GDM1 (cell line): ENCODE data around the gene CEL.
"Not testable (repeated sequence)": the region's sequence is repeated elsewhere in the genome, so short reads cannot be mapped to it uniquely, and the experiment has no call there.

ENCODE experiments used
- DNase-seq: peaks from one replicate; lab custom pipeline; 2025; lab: John Stamatoyannopoulos, UW

Gene CEL

DNA sequence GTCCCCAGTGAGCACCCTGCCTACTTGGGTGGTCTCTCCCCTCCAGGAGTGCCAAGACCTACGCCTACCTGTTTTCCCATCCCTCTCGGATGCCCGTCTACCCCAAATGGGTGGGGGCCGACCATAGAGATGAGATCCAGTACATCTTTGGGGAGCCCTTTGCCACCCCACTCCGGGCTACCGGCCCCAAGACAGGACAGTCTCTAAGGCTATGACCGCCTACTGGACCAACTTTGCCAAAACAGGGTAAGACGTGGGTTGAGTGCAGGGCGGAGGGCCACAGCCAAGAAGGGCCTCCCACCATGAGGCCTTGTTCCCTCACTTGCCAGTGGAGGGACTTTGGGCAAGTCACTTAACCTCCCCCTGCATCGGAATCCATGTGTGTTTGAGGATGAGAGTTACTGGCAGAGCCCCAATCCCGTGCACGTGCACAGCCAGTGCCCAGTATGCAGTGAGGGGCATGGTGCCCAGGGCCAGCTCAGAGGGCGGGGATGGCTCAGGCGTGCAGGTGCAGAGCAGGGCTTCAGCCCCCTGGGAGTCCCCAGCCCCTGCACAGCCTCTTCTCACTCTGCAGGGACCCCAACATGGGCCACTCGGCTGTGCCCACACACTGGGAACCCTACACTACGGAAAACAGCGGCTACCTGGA, 24.6 kb downstream of the CEL start:
- DNase-seq, result not testable (repeated sequence)

DNA sequence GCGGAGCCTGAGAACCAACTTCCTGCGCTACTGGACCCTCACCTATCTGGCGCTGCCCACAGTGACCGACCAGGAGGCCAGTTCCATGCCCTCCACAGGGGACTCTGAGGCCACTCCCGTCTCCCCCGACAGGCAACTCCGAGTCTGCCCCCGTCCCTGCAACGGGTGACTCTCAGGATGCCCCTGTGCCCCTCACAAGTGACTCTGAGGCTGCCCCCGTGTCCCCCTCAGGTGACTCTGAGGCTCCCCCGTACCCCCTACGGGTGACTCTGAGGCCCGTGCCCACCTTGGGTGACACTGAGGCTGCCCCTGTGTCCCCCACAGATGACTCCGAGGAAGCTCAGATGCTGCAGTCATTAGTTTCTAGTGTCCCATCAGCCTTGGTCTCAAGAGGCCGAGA, 25.1 kb downstream of the CEL start:
- no peak for DNase-seq

DNA sequence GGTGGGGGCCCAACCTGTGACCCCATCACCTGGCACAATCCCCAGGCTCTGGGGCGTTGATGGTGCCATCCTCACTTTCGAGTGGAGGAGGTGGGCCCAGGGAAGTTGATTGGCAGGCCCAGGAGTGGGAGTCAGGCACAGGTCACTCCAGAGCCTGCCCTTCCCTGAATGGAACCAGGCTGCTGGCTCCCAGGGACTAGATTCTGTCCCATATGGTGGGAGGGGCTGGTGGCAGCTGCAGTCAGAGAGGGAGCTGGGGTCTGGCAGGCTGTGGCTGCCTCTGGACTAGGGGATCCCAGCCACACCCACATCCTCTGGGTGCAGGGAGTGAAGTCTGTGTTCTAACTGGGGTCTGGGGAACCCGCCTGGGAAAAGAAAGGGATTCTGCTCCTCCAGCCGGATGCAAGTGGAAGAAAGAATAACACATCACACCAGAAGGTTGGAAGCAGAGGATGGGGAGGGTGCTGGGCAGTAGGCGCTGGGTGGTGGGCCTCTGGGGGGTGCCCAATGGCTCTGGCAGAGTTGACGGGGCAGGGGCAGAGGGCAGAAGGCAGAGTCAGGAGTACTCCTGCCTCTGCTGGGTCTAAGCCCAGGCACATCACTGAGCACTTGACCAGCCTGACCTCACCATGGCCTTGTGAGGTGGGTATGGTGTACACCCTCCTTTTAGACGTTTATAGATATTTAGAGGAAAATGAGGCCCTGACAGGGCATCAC, 25.8 kb downstream of the CEL start:
- DNase-seq, result no peak

DNA sequence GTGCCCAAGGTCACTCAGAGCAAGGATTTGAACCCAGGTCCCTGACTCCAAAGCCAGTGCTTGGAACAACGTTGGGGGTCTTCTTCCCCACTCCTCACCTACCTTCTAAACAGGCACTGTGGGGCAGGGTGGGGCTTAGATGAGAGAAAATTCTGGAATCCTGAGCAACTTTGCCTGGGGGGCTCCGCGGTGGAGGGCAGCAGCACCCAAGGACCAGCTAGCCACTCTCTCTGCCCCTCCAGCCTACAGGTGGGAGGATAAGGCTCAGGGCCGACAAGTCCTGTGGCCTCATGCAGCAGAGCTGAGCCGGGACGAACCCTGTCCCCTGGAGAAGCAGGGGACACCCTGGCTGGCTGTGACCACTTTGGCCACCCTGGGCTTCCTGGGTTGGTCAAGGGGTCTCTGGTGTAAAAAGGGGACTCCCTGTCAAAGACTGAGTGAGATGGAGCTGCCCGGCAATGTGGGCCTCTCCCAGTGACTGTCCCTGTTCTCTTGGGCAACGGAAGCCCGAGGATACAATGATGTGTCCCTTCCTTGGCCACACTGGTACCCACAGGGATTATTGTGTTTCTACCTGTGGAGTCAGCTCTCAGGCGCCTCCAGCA, 26.5 kb downstream of the CEL start:
- DNase-seq, result no peak

DNA sequence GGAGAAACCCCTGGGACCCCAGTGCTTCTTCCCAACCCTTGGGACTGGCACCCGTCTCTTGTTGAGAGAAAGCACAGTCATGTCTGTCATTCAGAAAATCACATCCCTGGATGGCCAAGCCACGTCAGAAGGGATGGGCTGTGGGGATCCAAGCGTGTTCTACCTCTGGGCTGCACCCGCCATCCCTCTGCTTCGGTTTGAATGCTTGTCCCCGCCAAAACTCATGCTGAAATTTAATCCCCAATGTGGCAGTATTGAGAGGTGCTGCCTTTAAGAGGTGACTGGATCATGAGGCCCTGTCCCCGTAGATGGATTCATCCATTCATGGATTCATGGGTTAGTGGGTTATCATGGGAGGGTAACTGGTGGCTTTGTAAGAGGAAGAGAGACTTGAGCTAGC, 27.0 kb downstream of the CEL start:
- DNase-seq, result no peak

DNA sequence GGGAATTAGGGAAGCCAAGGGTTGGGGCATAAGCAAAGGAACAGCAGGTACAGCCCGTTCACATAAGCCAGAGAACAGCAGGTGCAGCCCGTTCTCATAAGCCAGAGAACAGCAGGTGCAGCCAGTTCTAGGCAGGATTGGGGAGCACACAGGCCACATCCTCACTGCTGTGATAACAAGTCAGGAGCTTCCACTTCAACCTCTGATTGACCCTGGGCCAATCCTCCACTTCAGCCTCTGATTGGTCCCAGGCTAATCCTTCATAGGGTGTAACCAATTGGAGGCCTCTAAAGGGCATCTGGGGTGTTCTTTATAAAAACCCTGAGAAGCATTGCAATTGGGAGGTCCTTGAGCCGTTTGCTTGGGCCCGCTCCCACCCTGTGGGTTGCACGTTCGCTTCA, 27.5 kb downstream of the CEL start:
- DNase-seq, result no peak

DNA sequence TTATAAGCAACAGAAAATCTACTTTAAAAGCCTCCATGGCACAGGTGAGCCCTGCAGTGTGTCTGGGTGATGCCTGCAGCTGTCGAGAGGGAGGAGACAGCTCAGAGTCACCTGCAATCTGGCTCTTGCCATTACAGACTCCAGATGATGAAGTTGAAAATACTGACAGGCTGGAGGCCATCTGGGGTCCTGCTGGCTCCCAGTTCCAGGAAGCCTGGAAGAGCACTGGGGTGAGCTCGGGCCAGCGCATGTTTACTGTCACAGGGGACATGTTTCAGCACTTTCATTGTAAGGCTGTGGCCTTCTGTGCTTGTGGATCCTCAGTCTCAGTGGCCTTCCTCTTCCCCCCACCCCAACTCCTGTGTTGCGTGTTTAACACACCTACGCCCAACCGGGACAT, 28.4 kb downstream of the CEL start:
- no peak for DNase-seq

DNA sequence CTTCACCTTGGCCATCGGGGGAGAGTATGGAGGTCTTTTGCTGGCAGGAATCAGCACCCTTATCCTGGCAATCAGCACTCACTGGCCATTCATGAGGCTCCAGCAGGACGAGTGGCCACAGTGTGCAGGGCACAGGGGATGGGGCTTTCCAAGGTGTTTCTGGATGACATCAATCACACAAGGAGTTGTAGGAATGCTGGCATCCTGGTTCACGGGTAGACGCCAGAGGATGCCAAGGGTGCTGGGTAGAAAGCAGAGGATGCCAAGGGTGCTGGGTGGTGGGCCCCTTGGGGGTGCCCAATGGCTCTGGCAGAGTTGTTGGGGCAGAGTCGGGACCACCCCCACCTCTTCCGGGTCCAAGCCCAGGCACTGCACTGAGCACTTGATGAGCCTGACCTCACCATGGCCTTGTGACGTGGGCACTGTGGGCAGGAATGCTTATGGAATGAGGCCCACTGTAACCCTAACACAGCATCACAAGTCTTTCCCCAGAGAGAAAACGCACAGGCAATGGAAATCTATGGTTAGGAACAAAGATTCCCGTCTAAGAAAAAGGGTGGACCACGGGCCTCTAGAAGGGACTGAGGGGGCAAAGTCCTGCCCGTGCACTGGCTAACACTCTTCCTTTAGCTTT, 29.1 kb downstream of the CEL start:
- DNase-seq, result no peak

DNA sequence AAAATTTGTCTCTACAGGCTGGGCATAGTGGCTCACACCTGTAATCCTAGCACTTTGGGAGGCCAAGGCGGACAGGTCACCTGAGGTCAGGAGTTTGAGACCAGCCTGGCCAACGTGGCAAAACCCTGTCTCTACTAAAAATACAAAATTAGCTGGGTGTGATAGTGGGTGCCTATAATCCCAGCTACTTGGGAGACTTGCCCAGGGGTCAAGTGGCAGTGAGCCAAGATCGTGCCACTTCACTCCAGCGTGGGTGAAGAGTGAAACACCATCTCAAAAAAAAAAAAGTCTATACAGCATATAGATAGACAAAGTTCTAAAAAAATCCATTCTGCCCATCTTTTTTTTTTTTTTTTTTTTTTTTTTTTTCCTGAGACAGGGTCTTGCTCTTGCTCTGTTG, 32.6 kb downstream of the CEL start:
- not testable (repeated sequence) for DNase-seq

DNA sequence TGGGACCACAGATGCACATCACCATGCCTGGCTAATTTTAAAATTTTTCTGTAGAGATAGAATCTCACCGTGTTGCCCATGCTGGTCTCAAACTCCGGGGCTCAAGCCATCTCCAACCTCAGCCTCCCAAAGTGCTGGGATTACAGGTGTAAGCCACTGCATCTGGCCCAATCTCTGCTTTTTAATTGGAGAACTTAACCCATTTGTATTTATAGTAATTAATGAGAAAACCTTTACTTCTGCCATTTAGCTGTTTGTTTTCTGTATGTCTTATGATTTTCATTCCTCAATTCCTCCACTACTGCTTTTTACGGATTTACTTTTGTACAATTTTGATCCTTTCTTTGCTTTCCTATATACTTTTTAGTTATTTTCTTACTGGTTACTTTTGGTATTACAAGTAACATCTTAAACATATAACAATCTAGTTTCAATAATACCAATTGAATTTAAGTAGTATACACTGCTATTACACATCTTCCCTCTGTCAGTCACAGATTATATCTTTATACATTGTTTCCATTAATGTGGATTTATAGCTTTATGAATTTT, 33.1 kb downstream of the CEL start:
- DNase-seq, result no peak

DNA sequence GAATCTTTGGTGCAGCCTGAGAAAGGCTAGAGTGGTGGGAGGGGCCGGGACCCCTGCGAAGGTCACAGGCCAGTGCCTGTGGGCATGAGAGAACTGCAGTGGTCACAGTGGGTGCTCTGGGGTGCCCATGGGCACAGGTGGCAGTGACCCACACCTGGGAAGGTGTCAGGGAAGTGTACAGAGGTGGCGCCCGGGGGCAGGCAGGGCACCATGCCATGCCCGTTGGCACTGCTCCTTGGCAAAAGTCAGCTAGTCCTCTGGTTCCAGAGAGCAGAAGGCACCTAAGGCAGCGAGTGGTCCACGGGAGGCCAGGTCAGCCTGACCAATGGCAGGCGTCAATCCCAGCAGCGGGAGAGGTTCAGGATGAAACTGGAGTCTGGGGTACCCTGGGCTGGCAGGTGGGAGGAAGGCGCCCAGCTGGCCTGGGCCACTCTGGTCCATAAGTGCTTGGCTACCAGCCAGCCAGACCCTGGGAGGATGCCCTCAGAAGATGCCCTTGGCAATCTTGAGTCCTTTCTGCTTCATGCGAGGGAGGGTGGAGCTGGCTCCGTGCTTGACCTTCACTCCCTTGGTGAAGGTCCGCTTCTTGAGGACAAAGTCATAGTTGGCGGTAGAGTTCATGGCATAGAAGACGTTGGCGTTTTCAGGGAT, 36.4 kb downstream of the CEL start:
- no peak for DNase-seq

DNA sequence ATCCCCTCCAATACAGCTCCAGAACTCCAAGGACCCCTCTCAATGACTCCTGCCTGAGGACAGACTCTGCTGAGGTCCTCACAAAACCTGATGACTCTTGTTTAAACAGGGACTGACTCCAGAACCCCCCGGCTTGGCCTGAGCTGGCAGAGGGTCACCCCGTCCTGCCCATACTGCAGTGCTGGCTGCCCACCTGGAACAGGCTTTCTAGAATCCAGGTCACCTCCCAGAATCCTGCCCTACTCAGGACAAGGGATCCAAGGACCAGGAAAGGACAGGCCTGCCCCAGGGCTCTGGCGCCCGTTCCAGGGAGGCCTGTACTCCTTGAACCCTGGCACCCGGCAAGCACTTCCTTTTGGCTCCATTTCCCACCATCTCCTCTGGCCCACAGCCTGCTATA, 37.1 kb downstream of the CEL start:
- no peak for DNase-seq

DNA sequence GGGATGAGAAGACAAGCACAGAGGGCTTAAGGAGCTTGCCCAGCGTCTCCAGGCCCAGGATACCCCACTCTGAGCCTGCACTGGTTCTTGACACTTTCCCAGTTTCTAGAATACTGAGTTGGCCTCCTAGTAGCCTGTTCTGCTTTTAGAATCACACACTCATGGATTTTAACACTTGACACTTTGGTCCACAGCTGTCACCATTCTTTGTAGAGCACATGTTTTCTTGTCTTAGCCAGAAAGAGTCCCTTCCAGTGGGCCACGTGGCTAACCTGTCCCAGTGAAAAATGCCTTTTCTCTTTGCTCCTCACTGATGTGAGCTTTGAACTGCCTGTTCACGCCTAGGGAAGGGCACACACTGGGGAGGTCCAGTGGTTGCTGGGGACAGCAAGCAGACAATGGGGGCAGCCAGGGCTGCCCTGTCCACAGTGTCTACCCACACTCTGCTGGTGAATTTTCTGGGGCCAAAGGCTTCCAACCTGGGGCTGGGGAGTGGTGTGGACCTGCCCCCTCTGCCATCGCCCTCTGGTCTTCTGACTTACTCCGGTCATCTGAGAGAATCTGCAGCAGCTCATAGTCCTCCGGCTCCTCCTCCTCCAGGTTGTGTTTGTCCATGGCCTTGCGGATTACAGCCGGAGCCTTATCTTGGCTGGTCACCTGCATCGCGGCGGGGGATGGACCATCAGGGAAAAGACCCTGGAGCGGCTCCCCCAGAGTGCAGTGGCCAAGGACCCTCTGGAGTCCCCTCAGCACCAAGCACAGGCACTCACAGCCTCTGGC, 38.1 kb downstream of the CEL start:
- DNase-seq, result no peak

DNA sequence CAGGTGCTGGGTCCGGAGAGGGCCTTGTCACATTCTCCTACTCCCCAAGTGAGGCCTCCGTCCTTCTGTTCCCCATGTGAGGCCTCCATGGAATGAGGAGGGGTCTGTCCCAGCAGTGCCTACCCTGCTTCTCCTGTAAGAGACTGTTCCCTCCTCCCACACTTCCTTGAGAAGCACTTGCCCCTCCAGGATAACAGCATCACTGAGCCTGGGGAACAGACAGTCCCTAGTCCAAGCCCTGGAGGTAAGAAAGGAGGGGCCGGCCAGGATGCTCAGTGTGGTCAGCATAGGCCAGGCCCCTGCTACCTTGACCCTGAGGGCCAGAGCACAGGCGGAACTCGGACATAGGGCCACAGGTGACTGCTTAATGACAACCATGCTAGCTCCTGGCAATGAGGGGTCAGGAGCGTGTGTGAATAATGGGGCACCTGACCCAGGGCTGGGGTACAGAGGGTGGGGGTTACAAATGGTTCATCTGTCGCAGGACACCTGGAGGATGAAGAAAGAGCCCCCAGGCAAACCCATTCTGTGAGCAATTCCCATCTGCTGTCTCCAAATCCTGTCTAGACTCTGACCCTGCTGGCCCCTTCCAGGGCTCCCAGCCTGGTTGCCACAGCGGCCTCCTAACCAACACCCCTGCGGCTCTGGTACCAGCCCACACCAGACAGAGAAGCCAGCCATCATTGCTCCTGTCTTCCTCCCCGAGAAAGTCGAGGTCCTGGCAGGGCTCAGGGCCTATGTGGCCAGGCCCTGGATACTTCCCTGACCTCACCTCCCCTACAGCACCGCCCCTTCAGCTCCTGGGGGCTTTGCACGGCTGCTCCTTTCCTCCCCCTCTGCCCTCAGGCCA, 39.0 kb downstream of the CEL start:
- DNase-seq, result no peak

DNA sequence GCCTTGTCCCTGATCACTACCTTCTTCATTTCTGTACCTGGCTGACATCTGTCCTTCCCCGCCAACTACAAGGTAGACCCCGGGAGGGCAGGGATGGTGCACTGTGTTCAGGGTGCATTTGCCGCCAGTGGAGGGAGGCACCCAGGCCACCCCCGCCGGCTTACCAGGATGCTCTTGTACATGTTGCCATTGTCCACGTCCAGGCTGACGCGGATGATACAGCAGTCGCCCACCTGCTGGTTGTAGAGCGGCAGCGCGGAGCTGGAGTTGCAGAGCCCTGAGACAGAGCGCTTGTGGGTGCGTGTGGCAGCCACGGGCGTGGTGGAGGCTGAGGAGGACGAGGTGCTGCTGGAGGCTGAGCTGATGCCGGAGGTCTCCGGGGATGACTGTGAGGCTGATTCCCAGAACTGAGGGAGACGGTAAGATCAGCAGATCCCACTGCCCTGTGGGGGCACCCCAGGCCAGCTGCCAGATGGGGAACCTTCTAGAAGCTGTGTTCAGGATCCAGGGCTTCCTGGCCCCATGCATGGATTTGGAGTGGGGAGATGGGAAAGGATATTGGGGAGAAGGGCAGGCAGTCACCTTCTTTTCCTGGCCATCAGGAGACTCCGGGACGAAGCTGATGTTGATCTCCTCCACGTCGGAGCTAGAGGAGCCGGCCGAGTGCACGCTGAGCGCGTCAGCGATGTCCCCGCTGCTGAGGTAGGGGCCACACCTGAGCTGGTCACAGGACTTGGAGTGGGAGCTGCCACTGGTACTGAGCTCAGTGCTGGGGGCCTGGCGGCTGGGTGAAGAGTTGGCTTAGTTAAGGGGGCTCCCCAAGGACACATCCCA, 39.8 kb downstream of the CEL start:
- no peak for DNase-seq

DNA sequence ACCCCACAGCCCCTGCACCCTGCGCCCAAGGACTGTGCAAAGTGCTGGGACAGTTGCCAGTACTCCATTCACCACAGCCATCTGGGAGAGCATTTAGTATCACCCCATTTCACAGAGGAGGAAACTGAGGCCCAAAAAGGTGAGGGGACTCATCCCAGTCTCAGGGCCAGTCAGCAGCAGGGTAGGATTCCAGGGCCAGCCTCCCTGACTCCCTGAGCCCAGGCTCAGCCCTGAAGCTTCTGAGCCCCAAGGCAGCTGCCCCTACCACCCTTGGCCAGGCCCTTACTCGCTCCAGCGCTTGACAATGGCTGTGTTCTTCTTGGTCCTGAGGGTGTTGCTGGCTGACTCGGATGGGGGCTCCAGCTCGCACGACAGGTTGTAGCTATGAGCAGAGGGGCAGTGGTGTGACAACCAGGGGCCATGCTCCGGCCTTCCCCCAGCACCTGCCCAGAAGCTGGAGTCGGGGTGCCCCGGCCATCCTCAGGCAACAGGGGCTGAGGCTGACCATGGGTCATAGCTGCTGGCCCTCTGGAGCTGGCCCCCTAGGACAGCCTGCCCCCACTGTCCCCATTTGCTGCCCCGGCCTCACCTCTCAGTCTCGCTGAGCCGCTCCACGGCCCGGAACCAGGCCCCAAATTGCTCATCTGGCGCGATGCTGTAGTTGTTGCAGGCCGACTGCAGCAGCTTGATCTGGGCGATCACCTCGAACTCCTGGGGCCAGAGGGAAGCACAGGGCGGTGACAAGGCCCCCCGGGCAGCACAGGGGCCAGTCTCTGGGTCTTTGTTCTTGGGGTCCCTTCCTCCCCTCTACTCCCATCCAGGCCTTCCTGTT, 40.6 kb downstream of the CEL start:
- no peak for DNase-seq

DNA sequence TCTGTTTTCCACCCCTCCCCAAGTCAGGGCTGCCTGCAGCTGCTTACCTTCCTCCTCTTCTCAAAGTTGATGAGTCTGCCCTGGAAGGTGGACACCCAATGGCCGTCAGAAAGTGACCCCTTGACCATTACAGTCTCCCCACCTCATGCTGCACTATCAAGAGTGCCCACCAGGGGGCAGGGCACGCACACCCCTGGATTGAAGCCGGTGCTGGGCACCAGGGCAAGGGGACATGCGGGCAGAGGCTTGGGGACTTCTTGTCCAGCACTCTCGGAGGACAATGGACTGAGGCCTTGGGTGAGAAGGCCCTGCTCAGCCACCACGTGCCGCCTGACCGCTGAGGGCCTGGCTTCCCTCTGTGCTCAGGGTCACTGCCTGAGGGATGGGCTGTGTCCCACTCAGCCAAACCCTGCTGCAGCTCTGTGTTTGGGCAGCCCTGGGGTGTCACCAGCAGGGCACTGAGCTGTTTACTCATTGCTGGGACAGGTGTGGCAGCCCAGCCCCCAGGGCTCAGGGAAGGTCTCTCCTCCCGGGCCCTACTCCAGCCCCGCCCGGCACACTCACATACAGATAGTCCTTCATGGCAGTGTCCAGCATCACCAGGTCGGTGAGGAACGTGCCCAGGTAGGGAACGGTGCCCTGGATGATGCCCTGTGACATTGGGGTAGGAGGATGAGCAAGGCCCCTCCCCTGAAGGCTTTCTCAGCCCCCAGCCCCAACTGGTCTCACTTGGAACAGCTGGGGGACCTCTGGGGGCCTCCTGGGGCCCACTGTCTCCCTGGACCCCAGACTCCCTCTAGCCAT, 41.6 kb downstream of the CEL start:
- DNase-seq, result no peak

DNA sequence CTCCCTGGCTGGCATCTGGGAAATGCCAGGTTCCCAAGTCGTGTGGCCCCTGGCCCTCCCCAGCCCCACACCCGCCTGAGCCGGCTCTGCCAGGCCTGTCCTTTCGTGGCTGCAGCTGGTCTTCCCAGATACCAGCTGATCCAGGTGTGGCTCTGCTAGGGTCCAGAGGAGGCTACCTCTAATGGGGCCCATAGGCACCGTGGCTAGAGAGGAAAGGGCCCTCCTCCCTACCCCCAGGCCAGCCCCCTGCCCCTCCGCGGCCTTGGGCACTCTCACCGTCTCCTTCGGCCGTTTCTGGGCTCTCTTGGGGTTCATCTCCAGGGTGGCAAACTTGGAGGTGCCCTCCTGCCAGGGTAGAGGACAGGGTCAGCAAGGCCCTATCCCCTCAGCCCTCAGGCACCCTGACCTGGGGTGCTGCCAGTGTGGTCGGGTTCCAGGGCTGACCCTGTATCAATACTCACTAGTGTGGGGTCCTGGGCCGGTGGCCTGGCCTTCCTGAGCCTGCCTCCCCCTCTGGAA, 42.3 kb downstream of the CEL start:
- no peak for DNase-seq
